Esophagus (tissue), 2 donors: ENCODE data around the gene SLC6A3. TPM values are rescaled to one million over a fixed set of nuclear protein-coding genes. Genes with fewer than 3 reads are reported as not detected.

Experiments
- H3K27ac ChIP-seq, 2 donors: one replicate each; pipeline ENCODE4 v1.5.1; 2013; ENCODE audit warnings: low read depth in 2 of 2, mild to moderate bottlenecking in 2 of 2, inconsistent platforms in 1 of 2, low read length in 1 of 2, moderate library complexity in 1 of 2
- H3K27me3 ChIP-seq, 2 donors: one replicate each; pipeline ENCODE4 v1.6.1; 2013; ENCODE audit warnings: low read length in 2 of 2, control low read depth in 1 of 2, mild to moderate bottlenecking in 1 of 2; ENCODE audit not compliant: insufficient read depth in 2 of 2, control insufficient read depth in 1 of 2
- H3K36me3 ChIP-seq, 2 donors: one replicate each; pipeline ENCODE4 v1.6.1; 2013; ENCODE audit warnings: low read length in 1 of 2; ENCODE audit not compliant: control insufficient read depth in 2 of 2, insufficient read depth in 2 of 2
- H3K4me1 ChIP-seq, 2 donors: one replicate each; pipeline ENCODE4 v1.6.1; 2013; ENCODE audit warnings: low read length in 1 of 2; ENCODE audit not compliant: control insufficient read depth in 2 of 2, insufficient read depth in 2 of 2
- H3K4me3 ChIP-seq, 2 donors: one replicate each; pipeline ENCODE4 v1.5.1; 2013; ENCODE audit warnings: low read length in 2 of 2, mild to moderate bottlenecking in 2 of 2, low read depth in 1 of 2, moderate library complexity in 1 of 2
- H3K9me3 ChIP-seq, 2 donors: one replicate each; pipeline ENCODE4 v1.6.1; 2013; ENCODE audit warnings: mild to moderate bottlenecking in 2 of 2, low read depth in 1 of 2, low read length in 1 of 2, moderate library complexity in 1 of 2; ENCODE audit not compliant: control insufficient read depth in 2 of 2, insufficient read depth in 1 of 2
- WGBS, 2 donors: extraction: QIAGEN DNeasy Blood & Tissue Kit; methylation state at CpG; one replicate each; pipeline ENCODE4 v1.1.7; 2013; 5-methylcytosine and 5-hydroxymethylcytosine counted together
- polyA plus RNA-seq, 2 donors: library from polyadenylated mRNA; stranded (reverse); fragments of 200-250 nt; gene quantifications; one replicate each; pipeline ENCODE4 v1.2.3, GENCODE V29; 2013
- donor health status: healthy with polysubstance abuse.
- donor health status: Bipolar disorder and iron deficiency.

Gene SLC6A3
- polyA plus RNA-seq, 2 donors, result 0.11 TPM; not detected in 1

DNA sequence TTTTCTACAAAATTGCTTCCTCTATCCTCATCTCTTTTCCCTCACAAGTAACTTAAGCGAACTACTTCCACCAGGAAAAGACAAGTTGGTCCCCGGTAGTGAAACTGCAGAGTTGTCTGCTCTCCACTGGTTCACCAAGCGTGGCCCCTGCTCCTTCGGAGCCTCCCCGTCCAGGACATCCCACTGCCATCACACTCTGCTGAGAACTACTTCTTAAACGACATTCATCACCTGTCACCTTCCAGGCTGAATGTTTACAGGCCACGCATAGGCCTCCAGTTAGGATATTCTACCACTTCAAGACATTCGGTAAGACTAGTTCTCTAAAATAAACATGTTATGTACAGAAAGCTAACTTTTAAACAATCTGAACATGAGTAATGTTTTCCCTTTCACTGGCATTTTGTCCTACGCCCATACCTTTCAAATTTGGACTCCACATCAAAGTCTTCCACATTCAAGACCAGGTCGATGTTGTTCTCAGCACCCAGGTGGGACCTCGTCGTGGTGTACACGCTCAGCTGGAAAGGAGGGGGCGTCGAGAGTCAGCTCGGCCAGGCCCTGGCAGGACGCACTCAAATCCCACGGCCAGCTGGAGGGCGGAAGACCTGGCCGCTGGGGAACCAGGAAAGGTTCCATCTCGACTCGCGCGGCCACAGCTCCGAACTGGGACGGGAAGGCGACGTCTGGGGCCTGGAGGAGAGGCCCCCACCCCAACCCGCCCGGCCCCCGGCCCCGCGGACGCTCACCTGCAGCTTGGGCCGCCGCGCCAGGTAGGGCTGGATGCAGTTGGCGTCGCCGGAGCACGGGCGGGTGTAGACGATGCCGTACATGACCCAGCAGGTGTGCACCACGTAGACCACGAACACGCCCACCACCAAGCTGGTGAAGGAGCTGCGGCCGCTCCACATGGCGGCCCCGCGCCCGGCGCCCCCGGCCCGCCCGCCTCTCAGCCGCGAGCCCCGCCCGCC lies 101.0 kb downstream of the SLC6A3 start:
- Histone ChIP-seq H3K27me3 (no peaks in the 10 kb centered on the region), H3K27ac (peak overlapping the region in 1 of 2 donors; percentile 29)
- WGBS, 2 donors, result 5% methylated on average over 52 to 61 of the region's 61 CpGs

DNA sequence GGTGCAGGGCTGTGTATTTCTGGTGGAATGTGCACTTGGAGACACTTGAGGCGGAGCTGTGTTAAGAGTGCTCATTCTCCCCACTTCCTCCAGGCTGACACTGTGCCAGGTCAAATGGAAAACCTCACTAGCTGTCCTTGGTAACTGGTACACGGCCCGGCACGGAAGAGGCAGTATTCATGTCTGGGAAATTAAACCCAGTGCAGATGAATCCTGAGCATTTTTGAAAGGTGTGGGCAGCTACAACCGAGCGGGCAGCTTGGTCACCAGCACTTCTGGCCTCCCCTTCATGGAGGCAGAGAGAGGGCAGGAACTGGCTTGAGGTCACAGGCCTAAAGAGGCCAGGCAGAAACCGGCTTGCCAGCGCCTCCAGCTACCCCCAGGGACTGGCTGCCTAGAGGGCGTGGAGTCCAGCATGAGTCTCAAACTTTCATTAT lies 101.9 kb downstream of the SLC6A3 start:
- H3K9me3 ChIP-seq, result no peaks in the 10 kb centered on the region
- H3K27ac ChIP-seq, result no peak overlapping the region
- peaks cover 2 to 8% of the 10 kb centered on the region in 2 donors for H3K4me1 ChIP-seq
- peaks cover 5 to 27% of the 10 kb centered on the region in 2 donors for H3K36me3 ChIP-seq
- no peak overlapping the region for H3K4me3 ChIP-seq
- 73 to 82% methylated on average over 9 of the region's 9 CpGs for WGBS, 2 donors
- no peaks in the 10 kb centered on the region for H3K27me3 ChIP-seq

More for the DNA sequence above, 101.0 kb downstream of the SLC6A3 start:
- Histone ChIP-seq H3K36me3 (peaks cover 0 to 20% of the 10 kb centered on the region in 2 donors), H3K4me3 (peak overlapping the region; percentile 84 to 91), H3K4me1 (peaks cover 2 to 8% of the 10 kb centered on the region in 2 donors), H3K9me3 (no peaks in the 10 kb centered on the region)

Other genes with a start within 250 kb of the SLC6A3 start
- gene SLC6A19, start 243.8 kb downstream of the SLC6A3 start, polyA plus RNA-seq, result not detected
- gene SLC6A18, start 220.1 kb downstream of the SLC6A3 start, polyA plus RNA-seq, result not detected
- under 1 TPM; 0.13 to 0.51 TPM for gene TERT, start 150.4 kb downstream of the SLC6A3 start, polyA plus RNA-seq
- gene CLPTM1L, start 100.3 kb downstream of the SLC6A3 start, polyA plus RNA-seq, result 10 to 100 TPM; 20.0 to 52.1 TPM
- 1 to 10 TPM; 5.0 to 6.3 TPM for gene LPCAT1, start 78.5 kb upstream of the SLC6A3 start, polyA plus RNA-seq